ENCODE measurements around the gene NKX2-1. TPM values are rescaled to one million over a fixed set of nuclear protein-coding genes. Genes with fewer than 3 reads are reported as not detected.

NKX2-1 gene
- total RNA-seq, 1 donor from 2014 or later = not detected

DNA sequence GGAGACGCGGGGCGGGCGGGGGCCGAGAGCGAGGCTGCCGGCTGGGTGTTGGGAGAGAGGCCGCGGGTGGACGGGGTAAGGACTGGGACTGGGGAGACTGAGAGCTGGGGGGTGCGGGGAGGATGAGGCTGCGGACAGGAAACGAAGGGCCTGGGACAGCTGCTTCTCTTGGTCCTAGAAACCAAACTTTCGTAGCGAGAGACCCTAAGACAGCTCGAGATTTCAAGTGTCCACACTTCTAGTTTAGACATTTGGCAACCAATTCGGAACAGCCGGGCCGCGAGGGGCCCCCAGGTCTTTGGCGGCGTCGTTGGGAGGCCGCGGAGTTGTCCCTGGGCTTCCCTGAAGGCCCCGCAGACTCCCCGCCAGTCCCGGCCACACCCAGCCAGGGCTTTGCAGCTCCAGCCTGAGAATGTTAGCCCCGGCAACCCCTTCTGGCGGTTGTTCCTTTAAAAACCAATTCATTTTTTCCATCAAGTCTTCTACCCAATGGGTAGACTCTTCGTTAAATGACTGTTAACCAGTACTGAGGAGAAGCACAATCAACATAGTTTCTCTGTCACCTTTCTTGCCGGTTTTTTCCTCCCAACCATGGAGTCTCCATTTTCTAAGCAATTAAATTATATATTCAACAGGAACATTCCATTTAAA, 11.5 kb downstream of the NKX2-1 start:
- Histone ChIP-seq H3K9me3 (no peaks in the 10 kb centered on the region), H3K4me3 (no peak overlapping the region), H3K36me3 (no peaks in the 10 kb centered on the region), H3K27me3 (peaks cover 26% of the 10 kb centered on the region), H3K27ac (no peak overlapping the region), H3K4me1 (no peaks in the 10 kb centered on the region)
- intact Hi-C loops (cut with DNase I) = no loop called here
- no peak for DNase-seq (ENCODE audit: low spot score in 2 of 2)
- TF ChIP-seq, protein P1, sequence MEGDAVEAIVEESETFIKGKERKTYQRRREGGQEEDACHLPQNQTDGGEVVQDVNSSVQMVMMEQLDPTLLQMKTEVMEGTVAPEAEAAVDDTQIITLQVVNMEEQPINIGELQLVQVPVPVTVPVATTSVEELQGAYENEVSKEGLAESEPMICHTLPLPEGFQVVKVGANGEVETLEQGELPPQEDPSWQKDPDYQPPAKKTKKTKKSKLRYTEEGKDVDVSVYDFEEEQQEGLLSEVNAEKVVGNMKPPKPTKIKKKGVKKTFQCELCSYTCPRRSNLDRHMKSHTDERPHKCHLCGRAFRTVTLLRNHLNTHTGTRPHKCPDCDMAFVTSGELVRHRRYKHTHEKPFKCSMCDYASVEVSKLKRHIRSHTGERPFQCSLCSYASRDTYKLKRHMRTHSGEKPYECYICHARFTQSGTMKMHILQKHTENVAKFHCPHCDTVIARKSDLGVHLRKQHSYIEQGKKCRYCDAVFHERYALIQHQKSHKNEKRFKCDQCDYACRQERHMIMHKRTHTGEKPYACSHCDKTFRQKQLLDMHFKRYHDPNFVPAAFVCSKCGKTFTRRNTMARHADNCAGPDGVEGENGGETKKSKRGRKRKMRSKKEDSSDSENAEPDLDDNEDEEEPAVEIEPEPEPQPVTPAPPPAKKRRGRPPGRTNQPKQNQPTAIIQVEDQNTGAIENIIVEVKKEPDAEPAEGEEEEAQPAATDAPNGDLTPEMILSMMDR (IDR thresholded peaks at IDR 0.05) = no peak

DNA sequence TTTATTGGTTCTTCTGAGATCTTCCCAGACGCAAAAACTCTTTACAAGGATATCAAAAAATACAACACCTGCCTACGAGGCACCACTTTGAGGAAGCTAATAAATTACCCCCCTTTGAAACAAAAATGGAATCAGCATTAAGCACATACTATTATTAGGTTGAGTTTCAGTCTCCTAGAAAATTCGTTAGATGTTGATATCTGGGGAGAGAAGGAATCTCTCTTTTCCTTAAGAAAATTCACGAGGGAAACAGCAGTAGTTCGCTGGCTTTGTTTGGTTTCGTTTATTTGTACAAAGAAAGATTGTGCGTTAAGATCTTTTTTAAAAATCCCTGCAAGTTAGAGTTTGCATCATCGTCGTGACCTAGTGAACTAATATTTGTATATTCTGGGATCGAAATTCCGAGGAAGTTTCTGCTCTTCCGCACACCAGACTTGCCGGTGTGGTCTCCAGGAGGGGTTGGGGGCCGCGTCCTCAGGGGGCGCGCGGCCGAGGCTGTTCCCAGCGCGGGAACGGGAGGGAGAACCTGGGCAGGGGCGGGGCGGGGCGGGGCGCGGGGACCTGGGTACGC, 12.1 kb downstream of the NKX2-1 start:
- no peak for DNase-seq (ENCODE audit: low spot score in 2 of 2)
- H3K9me3 ChIP-seq = no peaks in the 10 kb centered on the region
- H3K27ac ChIP-seq = no peak overlapping the region
- H3K4me3 ChIP-seq = no peak overlapping the region
- peaks cover 26% of the 10 kb centered on the region for H3K27me3 ChIP-seq
- intact Hi-C loops (cut with DNase I) = no loop called here
- no peaks in the 10 kb centered on the region for H3K4me1 ChIP-seq
- TF ChIP-seq, protein P1 (IDR thresholded peaks at IDR 0.05) = no peak
- H3K36me3 ChIP-seq = no peaks in the 10 kb centered on the region

DNA sequence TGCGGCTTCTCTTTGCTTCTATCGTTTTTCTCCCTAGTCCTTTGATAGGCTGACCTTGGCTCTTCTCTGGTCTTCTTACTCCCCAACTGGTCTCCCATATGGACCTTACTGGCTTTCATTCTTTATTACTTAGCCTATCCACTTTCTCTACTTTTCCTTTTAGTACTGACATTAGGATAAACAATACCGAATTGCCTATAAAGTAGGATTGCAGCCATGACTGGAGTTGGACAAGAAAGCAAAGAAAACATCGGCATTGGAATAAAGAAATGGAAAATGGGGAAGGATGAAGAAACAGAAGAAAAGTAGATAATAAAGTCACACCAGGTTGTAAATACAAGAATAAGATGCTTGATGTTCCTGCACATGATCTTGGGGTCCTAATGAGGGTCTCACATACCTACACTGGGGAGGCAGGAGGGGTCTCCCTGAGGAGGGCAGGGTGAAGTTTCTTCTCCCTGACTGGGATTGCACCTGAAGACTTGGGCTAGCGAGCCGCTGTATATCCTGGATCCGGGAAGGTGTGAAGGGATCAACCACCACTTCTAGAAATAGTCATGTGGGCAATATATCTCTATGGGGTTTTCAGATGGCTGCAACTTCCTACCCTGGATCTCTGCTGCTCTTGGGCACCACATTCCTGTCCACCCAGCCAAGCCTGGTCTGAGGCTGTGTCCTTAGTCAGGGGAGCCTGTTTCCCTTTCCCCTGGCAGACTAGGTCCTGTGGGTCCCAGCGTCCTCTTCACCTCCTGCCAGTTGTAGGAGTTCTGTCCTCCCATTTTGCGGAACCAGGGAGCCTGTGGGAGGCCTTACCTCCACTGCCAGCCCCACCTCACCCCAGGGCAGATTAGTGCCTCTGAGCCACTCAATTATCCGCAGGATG, 13.1 kb downstream of the NKX2-1 start:
- Histone ChIP-seq H3K36me3 (no peaks in the 10 kb centered on the region), H3K4me3 (no peak overlapping the region), H3K27me3 (peaks cover 26% of the 10 kb centered on the region), H3K27ac (no peak overlapping the region), H3K9me3 (no peaks in the 10 kb centered on the region), H3K4me1 (no peaks in the 10 kb centered on the region)
- intact Hi-C loops (cut with DNase I) = no loop called here
- TF ChIP-seq, protein P1 (IDR thresholded peaks at IDR 0.05) = no peak
- DNase-seq (ENCODE audit: low spot score in 2 of 2) = no peak

DNA sequence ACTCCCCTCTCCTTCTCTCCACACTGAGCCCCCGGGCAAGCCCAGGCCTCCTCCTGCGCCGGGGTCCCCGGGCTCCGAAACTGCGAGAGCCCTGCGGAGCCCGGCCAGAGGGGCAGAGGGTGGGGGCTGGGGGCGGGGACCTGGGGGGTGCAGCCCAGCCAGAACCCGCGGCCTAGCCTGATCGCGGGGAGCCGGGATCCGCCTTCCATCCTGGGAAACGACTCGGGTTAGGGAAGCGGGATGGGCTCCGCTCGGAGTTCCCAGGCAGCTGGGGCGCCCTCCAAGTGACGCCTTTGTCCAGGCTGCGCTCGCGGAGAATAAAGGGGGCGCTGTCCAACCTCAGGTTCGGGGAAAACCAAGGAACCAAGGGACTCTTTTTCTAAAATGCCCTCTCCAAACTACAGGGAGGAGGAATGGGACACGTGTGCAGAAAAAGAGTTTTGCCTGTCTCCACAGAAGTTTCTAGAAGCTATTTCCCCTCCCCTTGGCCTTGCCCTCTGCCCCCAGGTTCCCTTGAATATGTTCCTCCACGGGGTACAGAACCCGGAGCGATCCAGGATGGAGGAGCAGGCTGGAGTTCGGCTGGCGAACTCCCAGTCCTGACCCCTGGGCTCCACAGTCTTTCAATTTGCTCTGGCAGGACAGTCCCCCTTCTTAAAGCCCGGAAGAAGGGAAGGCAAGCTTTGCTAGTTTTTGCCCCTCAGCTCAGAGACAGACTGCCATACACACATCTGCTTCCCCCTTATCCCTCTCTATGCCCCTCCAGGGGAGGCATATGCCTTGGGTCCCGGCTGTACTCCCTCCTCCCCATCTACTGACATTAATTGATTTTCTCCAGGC, 13.9 kb downstream of the NKX2-1 start:
- H3K27ac ChIP-seq = no peak overlapping the region
- intact Hi-C loops (cut with DNase I) = no loop called here
- no peak overlapping the region for H3K4me3 ChIP-seq
- peaks cover 26% of the 10 kb centered on the region for H3K27me3 ChIP-seq
- no peaks in the 10 kb centered on the region for H3K4me1 ChIP-seq
- DNase-seq (ENCODE audit: low spot score in 2 of 2) = no peak
- H3K36me3 ChIP-seq = no peaks in the 10 kb centered on the region
- H3K9me3 ChIP-seq = no peaks in the 10 kb centered on the region
- TF ChIP-seq, protein P1 (IDR thresholded peaks at IDR 0.05) = no peak

DNA sequence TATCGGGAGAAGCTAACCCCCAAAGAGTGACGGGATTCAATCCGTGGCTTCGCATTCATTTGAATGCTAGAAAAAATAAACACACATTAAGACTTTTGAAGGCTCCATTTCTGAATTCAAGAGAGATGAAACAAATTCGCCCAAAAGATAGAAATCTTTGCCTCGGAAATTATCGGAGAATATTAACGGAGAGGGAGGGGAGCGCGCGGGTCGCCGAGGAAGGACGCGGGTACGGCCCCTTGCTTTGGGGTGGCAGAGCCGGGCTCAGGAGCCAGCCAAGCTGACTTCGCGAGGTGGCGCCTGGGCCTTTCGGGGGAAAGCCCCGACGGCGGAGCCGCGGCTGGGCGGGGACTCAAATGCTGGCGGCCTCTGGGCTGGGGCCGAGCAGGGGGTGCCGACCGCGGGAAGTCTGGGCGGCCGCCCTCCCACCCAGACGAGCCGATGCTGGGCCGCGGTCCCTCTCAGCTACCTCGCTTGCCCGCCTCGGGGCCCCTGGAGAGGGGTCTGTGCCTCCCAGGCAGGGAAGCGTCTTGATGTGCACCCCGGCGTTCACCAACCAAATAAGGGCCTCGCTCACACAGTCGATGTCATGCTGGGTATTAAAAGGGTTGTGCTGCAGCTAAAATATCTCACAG, 14.7 kb downstream of the NKX2-1 start:
- Histone ChIP-seq H3K27me3 (peaks cover 26% of the 10 kb centered on the region), H3K36me3 (no peaks in the 10 kb centered on the region), H3K4me1 (no peaks in the 10 kb centered on the region), H3K9me3 (no peaks in the 10 kb centered on the region), H3K4me3 (no peak overlapping the region), H3K27ac (no peak overlapping the region)
- no peak for DNase-seq (ENCODE audit: low spot score in 2 of 2)
- intact Hi-C loops (cut with DNase I) = no loop called here
- TF ChIP-seq, protein P1 (IDR thresholded peaks at IDR 0.05) = no peak

All from ascending aorta (tissue), 2 donors.